LNCaP clone FGC (cell line): ENCODE data around the gene HSD17B11.

Experiments used
- DNase-seq: peaks from one replicate; pipeline ENCODE4 v3.0.0-alpha.2; 2011; ENCODE audit warnings: low read depth
- H3K4me3 ChIP-seq: 2 replicates; pipeline ENCODE4 v1.5.1; 2011; ENCODE audit warnings: mild to moderate bottlenecking, low read depth, low read length, control low read depth
- TF ChIP-seq, protein P1 (sequence below): IDR thresholded peaks from 2 replicates; pipeline ENCODE4 v1.5.1; 2012; ENCODE audit warnings: mild to moderate bottlenecking; ENCODE audit not compliant: control insufficient read depth, insufficient read depth; ENCODE audit errors: extremely low read depth

HSD17B11 gene

DNA sequence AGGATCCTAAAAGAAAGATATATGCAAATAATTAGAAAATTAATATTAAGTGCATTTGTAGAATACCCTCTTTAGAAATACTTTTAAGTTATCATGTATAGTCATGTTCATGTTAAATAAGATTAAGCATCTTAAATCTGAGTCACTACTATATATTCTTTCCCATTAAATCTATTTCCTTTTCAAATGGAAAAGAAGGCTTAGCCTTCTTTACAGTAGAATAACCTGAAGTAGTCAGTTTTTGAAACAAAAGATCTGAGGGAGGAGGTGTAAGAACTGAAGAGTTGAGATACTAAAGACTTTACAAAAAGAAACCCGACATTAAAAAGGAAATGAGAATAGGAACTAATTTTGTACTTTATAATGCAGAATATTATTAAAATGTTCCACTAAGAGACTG lies 53.6 kb downstream of the HSD17B11 start:
- TF ChIP-seq, protein P1, sequence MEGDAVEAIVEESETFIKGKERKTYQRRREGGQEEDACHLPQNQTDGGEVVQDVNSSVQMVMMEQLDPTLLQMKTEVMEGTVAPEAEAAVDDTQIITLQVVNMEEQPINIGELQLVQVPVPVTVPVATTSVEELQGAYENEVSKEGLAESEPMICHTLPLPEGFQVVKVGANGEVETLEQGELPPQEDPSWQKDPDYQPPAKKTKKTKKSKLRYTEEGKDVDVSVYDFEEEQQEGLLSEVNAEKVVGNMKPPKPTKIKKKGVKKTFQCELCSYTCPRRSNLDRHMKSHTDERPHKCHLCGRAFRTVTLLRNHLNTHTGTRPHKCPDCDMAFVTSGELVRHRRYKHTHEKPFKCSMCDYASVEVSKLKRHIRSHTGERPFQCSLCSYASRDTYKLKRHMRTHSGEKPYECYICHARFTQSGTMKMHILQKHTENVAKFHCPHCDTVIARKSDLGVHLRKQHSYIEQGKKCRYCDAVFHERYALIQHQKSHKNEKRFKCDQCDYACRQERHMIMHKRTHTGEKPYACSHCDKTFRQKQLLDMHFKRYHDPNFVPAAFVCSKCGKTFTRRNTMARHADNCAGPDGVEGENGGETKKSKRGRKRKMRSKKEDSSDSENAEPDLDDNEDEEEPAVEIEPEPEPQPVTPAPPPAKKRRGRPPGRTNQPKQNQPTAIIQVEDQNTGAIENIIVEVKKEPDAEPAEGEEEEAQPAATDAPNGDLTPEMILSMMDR: no peak
- H3K4me3 ChIP-seq: no peak overlapping the region
- no peak for DNase-seq

DNA sequence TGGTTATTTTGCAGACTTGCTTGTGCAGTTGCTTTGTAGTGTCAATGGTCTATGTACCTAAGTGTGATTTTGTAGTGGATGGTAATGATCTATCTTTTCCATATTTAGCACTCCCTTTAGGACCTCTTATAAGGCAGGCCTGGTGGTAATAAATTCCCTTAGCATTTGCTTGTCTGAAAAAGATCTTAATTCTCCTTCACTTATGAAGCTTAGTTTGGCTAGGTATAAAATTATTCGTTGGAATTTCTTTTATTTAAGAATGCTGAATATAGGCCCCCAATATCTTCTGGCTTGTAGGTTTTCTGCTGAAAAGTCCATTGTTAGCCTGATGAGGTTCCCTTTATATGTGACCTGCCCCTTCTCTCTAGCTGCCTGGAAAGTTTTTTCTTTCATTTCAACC lies 57.7 kb downstream of the HSD17B11 start:
- TF ChIP-seq, protein P1: no peak
- DNase-seq: no peak
- H3K4me3 ChIP-seq: no peak overlapping the region

DNA sequence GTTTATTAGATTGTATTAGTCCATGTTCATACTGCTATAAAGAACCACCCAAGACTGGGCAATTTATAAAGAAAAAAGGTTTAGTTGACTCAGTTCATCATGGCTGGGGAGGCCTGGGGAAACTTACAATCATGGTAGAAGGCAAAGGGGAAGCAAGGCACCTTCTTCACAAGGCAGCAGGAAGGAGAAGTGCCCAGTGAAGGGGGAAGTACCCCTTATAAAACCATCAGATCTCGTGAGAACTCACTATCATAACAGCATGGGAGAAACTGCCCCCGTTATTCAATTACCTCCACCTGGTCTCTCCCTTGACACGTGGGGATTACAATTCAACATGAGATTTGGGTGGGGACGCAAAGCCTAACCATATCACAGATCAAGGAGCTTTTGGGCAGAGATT lies 60.2 kb downstream of the HSD17B11 start:
- no peak overlapping the region for H3K4me3 ChIP-seq
- DNase-seq: no peak
- TF ChIP-seq, protein P1: no peak

DNA sequence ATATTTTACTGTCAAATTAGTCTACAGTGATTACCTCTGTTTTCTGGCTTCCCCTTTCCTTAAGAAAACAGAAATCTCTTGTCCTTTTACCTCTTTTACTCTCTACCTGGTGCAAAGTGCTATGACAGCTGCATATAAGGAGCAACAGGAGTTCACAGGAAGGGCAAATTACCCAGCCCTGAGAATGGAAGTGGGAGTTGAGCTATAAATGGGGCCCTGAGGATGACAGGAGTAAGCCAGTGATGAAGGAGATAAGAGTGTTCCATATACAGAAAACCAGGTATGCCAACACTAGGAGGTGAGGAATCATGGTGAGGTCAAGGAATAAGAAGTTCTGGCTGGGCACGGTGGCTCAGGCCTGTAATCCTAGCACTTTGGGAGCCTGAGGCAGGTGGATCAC lies 63.9 kb downstream of the HSD17B11 start:
- H3K4me3 ChIP-seq: no peak overlapping the region
- no peak for DNase-seq
- TF ChIP-seq, protein P1: no peak

DNA sequence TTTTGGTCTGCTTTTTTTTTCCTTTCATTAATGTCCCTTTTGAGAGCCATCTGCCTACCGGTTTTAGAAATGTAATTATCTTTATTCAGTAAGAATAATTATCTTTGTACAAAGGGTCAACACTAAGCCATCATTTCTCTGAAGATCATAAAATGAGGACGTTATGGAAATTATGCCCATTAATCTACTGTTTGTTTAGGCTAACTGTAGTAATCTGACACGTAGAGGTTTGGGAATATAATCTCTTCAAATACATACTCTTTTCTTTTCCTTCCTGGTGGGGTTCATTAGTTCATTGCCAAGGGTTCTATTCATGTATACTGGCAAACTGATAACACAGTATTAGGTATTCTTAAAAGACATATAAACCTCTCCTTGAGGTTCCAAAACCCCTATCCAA lies 64.5 kb downstream of the HSD17B11 start:
- TF ChIP-seq, protein P1: no peak
- DNase-seq: no peak
- no peak overlapping the region for H3K4me3 ChIP-seq

DNA sequence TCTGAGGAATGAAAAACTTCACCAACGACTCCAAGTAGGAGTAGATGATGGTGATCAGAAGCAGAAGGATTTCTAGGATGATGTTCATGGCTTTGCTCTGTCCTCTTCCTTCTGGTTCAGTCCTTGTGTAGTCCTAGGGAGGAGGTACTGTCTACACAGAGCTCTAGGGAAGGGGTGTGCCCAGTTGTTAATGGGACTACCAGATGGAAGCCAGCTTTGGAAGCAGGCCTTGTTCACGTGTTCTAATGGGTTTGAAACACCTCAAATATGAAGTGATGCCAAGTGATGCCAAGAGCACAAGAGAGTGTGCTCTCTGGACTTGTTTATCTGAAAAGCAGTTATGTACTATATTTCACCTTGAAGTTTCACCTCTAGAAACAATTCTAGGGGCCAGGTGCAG lies 68.2 kb downstream of the HSD17B11 start, which contains the start of gene HSD17B13:
TSS of gene HSD17B13 (minus strand) at position 129 of the 400 bp plus-strand sequence. CDS start at position 88, 41 bp downstream.
- DNase-seq: no peak
- TF ChIP-seq, protein P1: no peak
- no peak within 1 kb of the TSS for H3K4me3 ChIP-seq

DNA sequence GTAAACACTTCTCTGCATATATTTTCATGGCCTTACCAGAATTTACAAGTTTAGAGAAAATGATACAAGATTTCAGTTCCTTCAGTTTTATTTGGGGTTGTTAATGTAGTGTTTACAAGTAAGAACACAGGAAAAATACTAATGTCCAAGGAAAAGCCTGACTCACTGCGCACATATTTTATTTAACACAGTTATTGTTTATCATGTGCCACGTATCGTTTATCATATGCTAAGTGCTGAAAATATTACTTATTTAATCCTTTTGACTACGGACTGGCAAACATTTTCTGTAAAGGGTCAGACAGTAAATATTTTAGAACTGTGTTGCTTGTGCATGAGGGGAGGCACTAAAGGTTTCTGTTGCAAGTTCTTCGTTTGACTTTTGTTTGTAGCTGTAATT lies 69.1 kb downstream of the HSD17B11 start:
- TF ChIP-seq, protein P1: no peak
- no peak overlapping the region for H3K4me3 ChIP-seq
- DNase-seq: no peak
